ENCODE results near the gene PLD6.

DNA sequence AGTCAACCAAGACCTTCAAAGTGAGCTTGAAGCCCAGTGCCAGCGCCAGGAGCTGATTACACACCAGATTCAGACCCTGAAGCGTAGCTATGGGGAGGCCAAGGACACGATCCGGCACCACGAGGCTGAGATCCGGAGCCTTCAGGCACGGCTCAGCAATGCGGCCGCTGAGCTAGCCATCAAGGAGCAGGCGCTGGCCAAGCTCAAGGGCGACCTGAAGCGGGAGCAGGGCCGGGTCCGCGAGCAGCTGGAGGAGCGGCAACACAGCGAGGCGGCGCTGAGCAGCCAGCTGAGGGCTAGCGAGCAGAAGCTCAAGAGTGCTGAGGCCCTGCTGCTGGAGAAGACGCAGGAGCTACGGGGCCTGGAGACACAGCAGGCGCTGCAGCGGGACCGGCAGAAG is 42.0 kb downstream of the PLD6 start:
- TF ChIP-seq GATA3 (IDR thresholded peaks at IDR 0.05; ENCODE audit: low read depth, low read length), result no peak
- TF ChIP-seq GATA2 (IDR thresholded peaks at IDR 0.05; ENCODE audit: low read depth, low read length), result no peak

Data from SH-SY5Y (cell line).